HG03103 (cell line): ENCODE measurements around the gene JAK2.
"Not testable (repeated sequence)": the region's sequence is repeated elsewhere in the genome, so short reads cannot be mapped to it uniquely, and the experiment has no call there.

Source experiments
- ATAC-seq: cut with Tn5 transposase; IDR thresholded peaks from one replicate; pipeline ENCODE4 v1.9.1; 2021; ENCODE audit warnings: low read depth; ENCODE audit not compliant: unreplicated experiment

The JAK2 gene

GRCh38 chr9:5040730-5041389, 55.8 kb downstream of the JAK2 start:
- no peak for ATAC-seq

- no peak for ATAC-seq
These were observed 56.5 kb downstream of the JAK2 start for GRCh38 chr9:5041390-5042115.

- no peak for ATAC-seq
These were observed 57.6 kb downstream of the JAK2 start for GRCh38 chr9:5042661-5043178.

DNA sequence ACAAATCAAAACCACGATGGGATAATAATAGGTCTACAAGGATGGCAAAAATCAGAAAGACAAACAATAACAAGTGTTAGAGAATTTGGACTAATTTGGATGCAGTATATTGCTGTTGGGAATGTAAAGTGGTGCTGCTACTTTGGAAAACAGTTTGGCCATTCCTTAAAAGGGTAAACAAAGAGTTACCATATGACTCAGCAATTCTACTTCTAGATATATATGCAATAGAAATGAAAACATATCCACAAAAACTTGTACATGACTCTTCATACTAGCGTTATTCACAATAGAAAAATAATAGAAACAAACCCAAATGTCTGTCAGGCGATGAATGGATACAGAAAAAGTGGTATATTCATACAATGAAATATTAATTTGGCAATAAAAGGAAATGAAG, 58.3 kb downstream of the JAK2 start:
- ATAC-seq: no peak

- no peak for ATAC-seq
These were observed 59.1 kb downstream of the JAK2 start for GRCh38 chr9:5044160-5044559.

DNA sequence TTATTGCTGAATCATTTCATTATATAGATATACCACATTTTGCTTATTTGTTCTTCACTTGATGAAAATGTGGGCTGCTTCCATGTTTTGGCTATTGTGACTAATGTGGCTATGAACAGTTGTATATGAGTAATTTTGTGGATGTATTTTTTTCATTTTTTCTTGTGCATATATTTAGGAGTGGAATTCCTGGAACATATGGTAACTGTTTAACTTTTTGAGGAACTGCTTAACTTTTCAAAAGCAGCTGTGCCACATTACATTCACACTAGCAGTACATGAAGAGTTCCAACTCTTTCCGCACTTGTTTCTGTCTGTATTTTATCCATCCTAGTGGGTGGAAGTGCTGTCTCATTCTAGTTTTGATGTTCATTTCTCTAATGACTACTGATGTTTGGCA, 67.8 kb downstream of the JAK2 start:
- no peak for ATAC-seq

DNA sequence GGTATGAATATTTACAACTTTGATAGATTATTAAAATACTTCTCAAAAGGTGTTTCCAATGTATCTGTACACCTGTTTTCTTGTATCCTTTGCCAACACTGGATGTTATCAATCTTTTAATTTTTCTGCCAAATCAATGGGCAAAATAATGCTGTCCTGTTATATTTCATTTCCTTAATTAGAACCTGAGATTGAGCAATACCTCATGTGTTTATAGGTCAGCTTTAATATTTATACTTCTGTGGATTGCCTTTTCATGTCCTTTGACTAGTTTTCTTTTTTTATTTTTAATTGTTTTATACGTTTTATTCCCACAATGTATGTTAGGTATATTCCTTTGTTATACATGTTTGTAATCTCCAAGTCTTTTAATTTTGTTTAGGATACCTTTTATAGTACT, 77.6 kb downstream of the JAK2 start:
- no peak for ATAC-seq

GRCh38 chr9:5072871-5073270, 87.8 kb downstream of the JAK2 start:
- ATAC-seq: no peak

- ATAC-seq: no peak
These were observed 88.6 kb downstream of the JAK2 start for GRCh38 chr9:5073701-5074100.

GRCh38 chr9:5085993-5086392, 100.9 kb downstream of the JAK2 start:
- no peak for ATAC-seq

DNA sequence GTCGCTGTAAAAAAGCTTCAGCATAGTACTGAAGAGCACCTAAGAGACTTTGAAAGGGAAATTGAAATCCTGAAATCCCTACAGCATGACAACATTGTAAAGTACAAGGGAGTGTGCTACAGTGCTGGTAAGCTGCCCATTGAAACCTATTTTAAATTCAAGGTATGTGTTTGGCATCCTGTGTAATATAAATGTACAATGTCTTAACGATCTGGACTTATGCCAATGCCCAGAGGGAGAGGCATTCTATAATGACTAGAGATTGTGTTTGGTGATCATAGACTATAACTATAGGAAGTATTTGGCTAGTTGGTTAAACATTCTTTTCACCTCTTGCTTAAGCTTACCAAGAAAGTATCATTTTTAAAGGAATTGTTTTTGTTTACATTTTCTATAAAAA, 104.7 kb downstream of the JAK2 start:
- no peak for ATAC-seq

DNA sequence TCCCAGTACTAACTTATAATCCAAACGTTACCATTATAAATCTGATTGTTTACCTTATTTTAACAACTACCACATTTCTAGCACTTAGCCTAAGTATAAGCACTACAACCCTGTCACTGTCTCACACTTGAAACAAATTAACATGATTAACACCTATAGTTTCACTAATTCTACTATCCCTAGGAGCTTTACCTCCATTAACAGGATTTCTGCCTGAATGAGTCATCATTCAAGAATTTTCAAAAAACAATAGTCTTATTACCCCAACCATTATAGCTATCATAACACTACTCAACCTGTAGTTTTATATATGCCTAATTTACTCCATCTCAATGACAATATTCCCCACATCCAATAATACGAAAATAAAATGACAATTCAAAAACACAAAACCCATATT, 110.7 kb downstream of the JAK2 start:
- ATAC-seq: no peak

DNA sequence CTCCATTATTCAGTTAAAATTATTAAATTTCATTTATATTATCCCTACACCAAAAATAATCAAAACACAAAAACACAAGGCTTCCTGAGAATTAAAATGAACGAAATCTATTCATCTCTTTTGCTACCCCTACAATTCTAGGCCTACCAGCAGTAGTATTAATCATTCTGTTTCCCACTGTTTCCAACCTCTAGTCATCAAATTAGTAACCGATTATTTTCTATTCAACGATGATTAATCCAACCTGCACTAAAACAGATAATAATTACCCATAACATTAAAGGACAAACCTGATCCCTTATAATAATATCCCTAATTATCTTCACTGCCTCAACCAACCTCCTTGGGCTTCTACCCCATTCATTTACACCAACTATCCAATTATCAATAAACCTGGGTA, 114.4 kb downstream of the JAK2 start:
- ATAC-seq: no peak

- not testable (repeated sequence) for ATAC-seq
These were observed 116.1 kb downstream of the JAK2 start for GRCh38 chr9:5101127-5101526.

- ATAC-seq: not testable (repeated sequence)
These were observed 121.4 kb downstream of the JAK2 start for GRCh38 chr9:5106517-5106916.

DNA sequence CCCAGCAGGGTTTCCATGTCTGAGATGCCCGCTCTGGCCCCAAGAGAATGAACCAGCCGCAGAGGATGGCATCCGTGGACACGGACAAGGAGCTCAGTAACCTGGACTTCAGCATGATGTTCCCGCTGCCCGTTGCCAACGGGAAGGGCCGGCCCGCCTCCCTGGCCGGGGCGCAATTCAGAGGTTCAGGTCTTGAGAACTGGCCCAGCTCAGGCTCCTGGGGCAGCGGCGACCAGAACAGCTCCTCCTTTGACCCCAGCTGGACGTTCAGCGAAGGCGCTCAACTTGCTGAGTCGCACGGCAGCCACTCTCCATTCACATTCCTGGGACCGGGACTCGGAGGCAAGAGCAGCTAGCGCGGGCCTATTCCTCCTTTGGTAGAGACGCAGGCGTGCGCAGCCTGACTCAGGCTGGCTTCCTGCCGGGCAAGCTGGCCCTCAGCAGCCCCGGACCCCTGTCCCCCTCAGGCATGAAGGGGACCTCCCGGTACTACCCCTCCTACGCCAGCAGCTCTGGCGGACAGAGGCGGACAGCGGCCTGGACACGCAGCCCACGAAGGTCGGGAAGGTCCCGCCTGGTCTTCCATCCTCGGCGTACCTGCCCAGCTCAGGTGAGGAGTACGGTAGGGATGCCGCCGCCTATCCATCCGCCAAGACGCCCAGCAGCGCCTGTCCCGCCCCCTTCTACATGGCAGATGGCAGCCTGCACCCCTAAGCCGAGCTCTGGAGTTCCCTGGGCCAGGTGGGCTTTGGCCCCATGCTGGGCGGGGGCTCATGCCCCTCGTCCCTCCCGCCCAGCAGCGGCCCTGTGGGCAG, 126.0 kb downstream of the JAK2 start:
- ATAC-seq: no peak

- no peak for ATAC-seq
These were observed 126.6 kb downstream of the JAK2 start for GRCh38 chr9:5111696-5112095.

GRCh38 chr9:5112109-5112592, 127.1 kb downstream of the JAK2 start:
- ATAC-seq: no peak

- ATAC-seq: no peak
These were observed 127.6 kb downstream of the JAK2 start for GRCh38 chr9:5112646-5113045.

DNA sequence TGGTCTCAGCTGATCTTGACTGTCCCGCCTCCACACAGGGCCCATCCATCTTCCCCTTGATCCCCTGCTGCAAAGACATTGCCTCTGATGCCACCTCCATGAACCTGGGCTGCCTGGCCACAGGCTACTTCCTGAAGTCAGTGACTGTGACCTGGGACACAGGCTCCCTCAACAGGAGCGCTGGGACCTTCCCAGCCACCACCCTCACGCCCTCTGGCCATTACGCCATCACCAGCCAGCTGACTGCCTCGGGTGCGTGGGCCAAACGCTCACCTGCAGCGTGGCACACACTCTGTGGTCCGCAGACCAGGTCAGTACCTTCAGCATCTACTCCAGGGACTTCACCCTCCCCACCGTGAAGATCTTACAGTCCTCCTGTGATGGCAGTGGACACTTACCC, 128.5 kb downstream of the JAK2 start:
- no peak for ATAC-seq
